LNCAP (cell line): Measurements from ENCODE around the gene HS6ST3.

Source experiments
- TF ChIP-seq, protein P1 (sequence below): fragments of 450-650 bp; IDR thresholded peaks from 2 replicates; pipeline ENCODE4 v1.5.1; 2017; ENCODE audit warnings: mild to moderate bottlenecking

Gene HS6ST3

DNA sequence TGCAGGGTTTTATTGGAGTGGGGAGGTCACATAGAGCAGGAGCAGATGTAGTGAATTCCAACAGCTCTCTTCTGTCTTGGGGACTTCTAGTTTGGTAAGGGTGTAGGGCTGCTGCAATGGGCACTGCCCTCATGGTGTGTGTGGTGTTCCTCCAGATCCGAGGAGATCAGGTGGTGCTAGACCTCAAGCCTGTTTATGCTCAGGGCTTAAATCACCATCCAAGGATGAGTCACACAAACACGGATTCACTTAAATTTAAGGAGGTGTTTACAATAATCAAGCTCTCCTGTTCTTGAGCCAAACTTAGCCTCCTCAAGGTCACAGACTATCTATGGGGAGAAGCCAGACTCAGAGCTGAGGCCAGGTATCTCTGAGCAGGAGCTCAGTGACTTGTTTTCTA, 23.0 kb downstream of the HS6ST3 start:
- TF ChIP-seq, protein P1, sequence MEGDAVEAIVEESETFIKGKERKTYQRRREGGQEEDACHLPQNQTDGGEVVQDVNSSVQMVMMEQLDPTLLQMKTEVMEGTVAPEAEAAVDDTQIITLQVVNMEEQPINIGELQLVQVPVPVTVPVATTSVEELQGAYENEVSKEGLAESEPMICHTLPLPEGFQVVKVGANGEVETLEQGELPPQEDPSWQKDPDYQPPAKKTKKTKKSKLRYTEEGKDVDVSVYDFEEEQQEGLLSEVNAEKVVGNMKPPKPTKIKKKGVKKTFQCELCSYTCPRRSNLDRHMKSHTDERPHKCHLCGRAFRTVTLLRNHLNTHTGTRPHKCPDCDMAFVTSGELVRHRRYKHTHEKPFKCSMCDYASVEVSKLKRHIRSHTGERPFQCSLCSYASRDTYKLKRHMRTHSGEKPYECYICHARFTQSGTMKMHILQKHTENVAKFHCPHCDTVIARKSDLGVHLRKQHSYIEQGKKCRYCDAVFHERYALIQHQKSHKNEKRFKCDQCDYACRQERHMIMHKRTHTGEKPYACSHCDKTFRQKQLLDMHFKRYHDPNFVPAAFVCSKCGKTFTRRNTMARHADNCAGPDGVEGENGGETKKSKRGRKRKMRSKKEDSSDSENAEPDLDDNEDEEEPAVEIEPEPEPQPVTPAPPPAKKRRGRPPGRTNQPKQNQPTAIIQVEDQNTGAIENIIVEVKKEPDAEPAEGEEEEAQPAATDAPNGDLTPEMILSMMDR = no peak

DNA sequence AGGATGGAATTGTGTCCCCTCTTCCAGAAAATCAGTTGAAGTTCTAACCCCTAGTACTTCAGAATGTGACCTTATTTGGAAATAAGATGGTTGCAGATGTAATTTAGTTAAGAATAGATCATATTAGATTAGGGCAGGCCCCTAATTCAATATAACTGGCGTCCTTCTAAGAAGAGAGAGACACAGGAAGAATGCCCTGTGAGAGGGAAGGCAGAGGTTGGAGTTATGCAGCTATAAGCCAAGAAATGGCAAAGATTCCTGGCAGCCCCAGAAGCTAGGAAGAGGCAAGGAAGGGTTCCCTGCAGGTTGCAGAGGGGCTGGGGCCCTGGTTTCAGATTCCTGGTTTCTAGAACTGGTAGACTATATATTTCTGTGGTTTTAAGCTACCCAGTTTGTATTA, 30.0 kb downstream of the HS6ST3 start:
- TF ChIP-seq, protein P1 = no peak

DNA sequence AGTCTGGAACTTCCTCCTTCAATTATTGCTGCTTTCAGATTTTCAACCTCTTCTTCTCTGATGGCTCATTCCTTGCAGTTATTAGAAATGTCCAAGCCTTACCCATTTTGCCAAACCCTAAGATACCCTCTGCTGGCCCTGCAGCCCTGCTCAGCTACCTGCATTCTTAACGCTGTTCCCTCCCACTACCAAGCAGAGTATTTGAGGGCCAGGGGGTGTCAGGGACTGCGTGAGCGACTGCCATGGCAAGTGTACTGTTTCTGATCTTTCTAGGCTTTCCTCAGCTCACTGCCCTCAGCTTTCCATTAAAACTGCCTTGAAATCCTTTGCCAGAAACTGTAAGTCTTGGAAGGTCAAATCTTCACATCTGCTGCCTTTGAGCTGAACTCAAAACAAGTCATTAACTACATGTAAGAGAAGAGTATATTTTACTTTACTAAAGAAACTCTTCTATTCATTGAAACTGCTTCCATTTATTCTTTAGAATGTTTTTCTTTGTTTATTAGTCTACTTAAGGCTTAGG, 41.0 kb downstream of the HS6ST3 start:
- TF ChIP-seq, protein P1 = no peak

GRCh38 chr13:96141032-96141431, 51.1 kb downstream of the HS6ST3 start:
- TF ChIP-seq, protein P1 = peak; percentile 45

DNA sequence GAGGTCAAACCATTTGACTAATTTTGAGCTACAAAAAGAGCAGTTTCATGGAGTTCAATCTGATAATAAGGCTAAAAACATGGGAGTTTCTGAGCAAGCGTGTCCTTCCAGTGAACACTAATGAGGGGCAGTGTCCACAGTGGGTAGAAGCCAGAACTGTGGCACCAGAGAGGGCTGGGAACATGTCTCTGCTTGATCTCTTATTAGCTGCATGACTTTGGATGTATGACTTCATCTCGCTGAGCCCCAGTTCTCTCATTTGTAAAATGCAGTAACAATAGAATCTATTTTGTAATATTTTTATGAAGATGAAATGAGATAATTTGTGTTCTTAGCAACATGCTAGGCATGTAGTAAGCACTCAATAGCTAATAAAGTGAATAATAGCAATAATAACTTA, 69.8 kb downstream of the HS6ST3 start:
- TF ChIP-seq, protein P1 = no peak

GRCh38 chr13:96161141-96161540, 71.2 kb downstream of the HS6ST3 start:
- TF ChIP-seq, protein P1 = no peak

DNA sequence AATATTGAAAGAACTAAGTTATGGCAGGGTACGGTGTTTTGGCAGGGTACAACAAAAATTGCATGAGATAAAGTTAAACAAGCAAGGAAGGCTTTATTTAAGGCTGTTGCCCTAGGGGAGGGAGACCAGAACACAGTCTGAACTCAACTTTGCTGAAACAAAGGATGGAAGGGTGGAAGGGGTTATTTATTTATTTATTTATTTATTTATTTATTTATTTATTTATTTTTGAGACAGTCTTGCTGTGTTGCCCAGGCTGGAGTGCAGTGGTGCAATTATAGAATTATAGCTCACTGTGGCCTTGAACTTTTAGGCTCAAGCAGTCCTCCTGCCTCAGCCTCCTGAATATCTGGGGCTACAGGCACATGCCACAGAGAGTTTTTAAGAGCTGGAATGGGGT, 75.9 kb downstream of the HS6ST3 start:
- TF ChIP-seq, protein P1 = no peak

DNA sequence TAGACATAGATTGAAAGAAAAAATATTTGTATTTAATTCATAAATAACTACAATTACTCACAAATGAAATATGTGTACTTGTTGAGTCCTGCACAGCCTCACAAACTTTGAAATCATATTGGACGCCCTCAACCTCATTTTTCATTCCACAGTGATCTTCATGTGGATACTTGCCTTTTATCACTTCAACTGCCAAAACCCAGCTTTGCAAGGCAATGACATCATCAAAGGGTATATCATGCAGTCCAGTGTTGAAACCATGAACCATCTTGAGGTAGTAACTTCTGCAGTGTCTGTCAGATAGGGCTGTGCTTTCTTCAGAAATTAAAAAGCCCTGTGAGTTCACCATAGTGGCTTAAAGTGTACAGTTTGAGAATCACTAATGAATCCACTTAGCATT, 82.2 kb downstream of the HS6ST3 start:
- TF ChIP-seq, protein P1 = no peak
